Heart left ventricle (tissue), 13 donors: Measurements from ENCODE around the gene XCL1.
A peak's percentile ranks its signal among the peaks of the same experiment; 100 is the strongest.

Experiments used
- CTCF ChIP-seq, 12 donors: fragments of 200-600 bp; sonication (generic) in 4 of 12; IDR thresholded peaks; one replicate each; pipeline versions ENCODE4 v1.5.0 to v1.8.0; 2018 to 2022; ENCODE audit warnings: antibody characterized with exemption in 12 of 12, mild to moderate bottlenecking in 5 of 12
- POLR2A ChIP-seq, 2 donors: fragments of 450-650 bp; IDR thresholded peaks; one replicate each; pipeline ENCODE4 v1.6.1; 2017; ENCODE audit warnings: antibody characterized with exemption in 2 of 2, mild to moderate bottlenecking in 2 of 2, moderate library complexity in 2 of 2
- donor health status: ischemic (EF 13 %, LVEDD 7.1; RV severe dilation, severe dysfunction).
- donor health status: DM: no; HTN: yes; CAD: no.
- donor health status: DM: no; HTN: no; CAD: no.
- donor health status: ischemic (EF 25% LVEDD 6.9; RV normal size, moderate dysfunction).
- donor health status: ischemic (EF 25% LVEDD 5.7; RV mildly dilated, moderate dysfunction).
- donor health status: ischemic (EF 35%, LVEDD 5.7; RV mildly dilated, moderate dysfunction).
- donor health status: nonischemic (EF 11% LVEDD 7.7; RV severe dilation, severe dysfunction).
- donor health status: DM: yes; HTN: yes; CAD: no.
- donor health status: PGD.
- donor health status: ischemic (EF 29% LVEDD 5.4; RV normal size, mild dysfunction).
- donor health status: nonischemic (EF 23%, LVEDD 6.1; RV moderate dilation, normal function).

GRCh38 chr1:168623003-168623828, 46.8 kb downstream of the XCL1 start:
- TF ChIP-seq CTCF (IDR thresholded peaks at IDR 0.05) (peak in 1 of 12 donors; percentile 21), POLR2A (IDR thresholded peaks at IDR 0.05) (no peak)
